DND-41 (cell line): ENCODE data around the gene LBX2.

Experiments
- ATAC-seq: fragments of 200-7000 bp; cut with Tn5 transposase; 3 replicates; pipeline ENCODE4 v1.9.1; 2021; ENCODE audit warnings: low read depth; ENCODE audit not compliant: insufficient read depth
- DNase-seq: peaks from one replicate; pipeline ENCODE4 v3.0.0-alpha.2; 2020
- H2AFZ ChIP-seq: 2 replicates; pipeline ENCODE4 v1.6.0; 2012; ENCODE audit warnings: low read depth, low read length
- H3K27ac ChIP-seq: 2 replicates; pipeline ENCODE4 v1.5.1; 2012; ENCODE audit warnings: low read length, inconsistent platforms
- H3K27me3 ChIP-seq: fragments of 200-600 bp; sonication (generic); 2 replicates; pipeline ENCODE4 v1.6.0; 2012; ENCODE audit warnings: low read length, mild to moderate bottlenecking, inconsistent platforms; ENCODE audit not compliant: insufficient read depth, poor library complexity
- H3K36me3 ChIP-seq: 2 replicates; pipeline ENCODE4 v1.5.1; 2012; ENCODE audit warnings: low read length, inconsistent platforms; ENCODE audit not compliant: insufficient read depth
- H3K4me1 ChIP-seq: 2 replicates; pipeline ENCODE4 v1.5.1; 2012; ENCODE audit warnings: mild to moderate bottlenecking, low read length; ENCODE audit not compliant: insufficient read depth
- H3K4me2 ChIP-seq: 2 replicates; pipeline ENCODE4 v1.6.0; 2012; ENCODE audit warnings: mild to moderate bottlenecking, moderate library complexity, low read length, inconsistent platforms; ENCODE audit not compliant: insufficient read depth
- H3K4me3 ChIP-seq, 2 experiments: fragments of 200-600 bp in 1 of 2; shearing (Covaris generic) in 1 of 2; 2 replicates each; pipeline ENCODE4 v1.5.1; 2012 to 2016; ENCODE audit warnings: inconsistent platforms in 2 of 2, low read length in 2 of 2, mild to moderate bottlenecking in 2 of 2, low read depth in 1 of 2, moderate library complexity in 1 of 2
- H3K79me2 ChIP-seq: 2 replicates; pipeline ENCODE4 v1.6.0; 2012; ENCODE audit warnings: low read length, inconsistent platforms; ENCODE audit not compliant: insufficient read depth
- H3K9ac ChIP-seq: 2 replicates; pipeline ENCODE4 v1.6.0; 2012; ENCODE audit warnings: low read depth, mild to moderate bottlenecking, inconsistent platforms, low read length, moderate library complexity
- H3K9me3 ChIP-seq: 2 replicates; pipeline ENCODE4 v1.5.1; 2012; ENCODE audit warnings: low read length, moderate library complexity, mild to moderate bottlenecking, inconsistent platforms; ENCODE audit not compliant: insufficient read depth, severe bottlenecking
- H4K20me1 ChIP-seq: 2 replicates; pipeline ENCODE4 v1.6.0; 2012; ENCODE audit warnings: low read length; ENCODE audit not compliant: insufficient read depth
- CTCF ChIP-seq: IDR thresholded peaks from 2 replicates; pipeline ENCODE4 v1.5.1; 2012; ENCODE audit warnings: borderline replicate concordance, low read length, moderate library complexity, mild to moderate bottlenecking; ENCODE audit not compliant: poor library complexity, severe bottlenecking; ENCODE audit errors: extremely low read depth
- EZH2 ChIP-seq: IDR thresholded peaks from 3 replicates; pipeline ENCODE4 v1.6.1; 2012; ENCODE audit warnings: borderline replicate concordance, low read depth, mild to moderate bottlenecking, moderate library complexity, low read length, inconsistent platforms; ENCODE audit not compliant: severe bottlenecking

LBX2 gene

GRCh38 chr2:74499267-74499939 lies at the start of gene LBX2:
Gene LBX2 (minus strand): TSS chr2:74499603. CDS start chr2:74499537, 66 bp downstream.
- H3K4me2 ChIP-seq, result peak within 1 kb of the TSS; percentile 75
- H3K36me3 ChIP-seq, result peaks cover under 1% of the 10 kb centered on the region
- H3K79me2 ChIP-seq, result peaks cover 17% of the 10 kb centered on the region
- no peaks in the 10 kb centered on the region for H3K27me3 ChIP-seq
- no peaks in the 10 kb centered on the region for H4K20me1 ChIP-seq
- H3K9ac ChIP-seq, result peak within 1 kb of the TSS; percentile 71
- DNase-seq, result no peak
- peak within 1 kb of the TSS; percentile 87 for H2AFZ ChIP-seq
- H3K4me1 ChIP-seq, result peaks cover 22% of the 10 kb centered on the region
- peak within 1 kb of the TSS; percentile 83; the same call in 1 of the 2 replicates for H3K27ac ChIP-seq
- peak within 1 kb of the TSS in 1 of 2 experiments; percentile 70; a peak in 3 of 4 replicates for H3K4me3 ChIP-seq
- H3K9me3 ChIP-seq, result no peaks in the 10 kb centered on the region
- TF ChIP-seq EZH2, result no peak
- no peak for TF ChIP-seq CTCF
- ATAC-seq, result no peak

GRCh38 chr2:74548285-74548899 lies 49.0 kb upstream of the LBX2 start:
- H2AFZ ChIP-seq, result no peak overlapping the region
- ATAC-seq (no peak), DNase-seq (no peak)
- no peak overlapping the region for H3K4me3 ChIP-seq
- H3K9me3 ChIP-seq, result no peaks in the 10 kb centered on the region
- H3K36me3 ChIP-seq, result no peaks in the 10 kb centered on the region
- H3K27ac ChIP-seq, result no peak overlapping the region
- peaks cover under 1% of the 10 kb centered on the region for H3K4me1 ChIP-seq
- no peak overlapping the region for H3K9ac ChIP-seq
- no peaks in the 10 kb centered on the region for H4K20me1 ChIP-seq
- H3K27me3 ChIP-seq, result no peaks in the 10 kb centered on the region
- no peak overlapping the region for H3K4me2 ChIP-seq
- TF ChIP-seq EZH2, result no peak
- TF ChIP-seq CTCF, result no peak
- no peaks in the 10 kb centered on the region for H3K79me2 ChIP-seq

GRCh38 chr2:74546004-74546403 lies 46.6 kb upstream of the LBX2 start:
- no peak for DNase-seq
- no peak for ATAC-seq
- H3K4me1 ChIP-seq, result no peaks in the 10 kb centered on the region
- no peak overlapping the region for H3K27ac ChIP-seq
- no peaks in the 10 kb centered on the region for H4K20me1 ChIP-seq
- no peaks in the 10 kb centered on the region for H3K9me3 ChIP-seq
- TF ChIP-seq CTCF (no peak), EZH2 (no peak)
- H3K27me3 ChIP-seq, result no peaks in the 10 kb centered on the region
- no peak overlapping the region for H3K4me2 ChIP-seq
- no peaks in the 10 kb centered on the region for H3K79me2 ChIP-seq
- H3K36me3 ChIP-seq, result no peaks in the 10 kb centered on the region
- no peak overlapping the region for H2AFZ ChIP-seq
- no peak overlapping the region for H3K9ac ChIP-seq
- no peak overlapping the region for H3K4me3 ChIP-seq
